ENCODE results near the gene FAM3D.
A peak's percentile ranks its signal among the peaks of the same experiment; 100 is the strongest.

FAM3D gene

DNA sequence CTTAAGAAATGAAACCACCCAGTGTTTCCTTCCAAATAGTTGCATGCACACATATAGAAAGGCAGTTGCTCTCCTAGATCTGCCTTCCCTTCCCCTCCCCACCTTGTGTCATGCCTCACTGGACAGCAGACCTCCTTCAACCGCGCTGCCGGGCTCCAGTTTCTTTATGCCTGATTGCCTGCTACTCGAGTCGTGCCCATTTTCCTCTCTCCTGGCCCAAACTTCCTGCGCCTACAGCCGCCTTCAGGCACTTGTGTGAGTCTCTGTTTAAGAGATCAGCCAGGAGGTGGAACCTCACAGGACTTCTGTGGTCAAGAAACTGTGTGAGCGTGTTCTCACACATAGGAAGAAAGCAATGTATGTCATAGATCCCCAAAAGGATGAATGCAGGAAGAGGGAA is 80.6 kb downstream of the FAM3D start:
- DNase-seq, result peak; percentile 83

DNA sequence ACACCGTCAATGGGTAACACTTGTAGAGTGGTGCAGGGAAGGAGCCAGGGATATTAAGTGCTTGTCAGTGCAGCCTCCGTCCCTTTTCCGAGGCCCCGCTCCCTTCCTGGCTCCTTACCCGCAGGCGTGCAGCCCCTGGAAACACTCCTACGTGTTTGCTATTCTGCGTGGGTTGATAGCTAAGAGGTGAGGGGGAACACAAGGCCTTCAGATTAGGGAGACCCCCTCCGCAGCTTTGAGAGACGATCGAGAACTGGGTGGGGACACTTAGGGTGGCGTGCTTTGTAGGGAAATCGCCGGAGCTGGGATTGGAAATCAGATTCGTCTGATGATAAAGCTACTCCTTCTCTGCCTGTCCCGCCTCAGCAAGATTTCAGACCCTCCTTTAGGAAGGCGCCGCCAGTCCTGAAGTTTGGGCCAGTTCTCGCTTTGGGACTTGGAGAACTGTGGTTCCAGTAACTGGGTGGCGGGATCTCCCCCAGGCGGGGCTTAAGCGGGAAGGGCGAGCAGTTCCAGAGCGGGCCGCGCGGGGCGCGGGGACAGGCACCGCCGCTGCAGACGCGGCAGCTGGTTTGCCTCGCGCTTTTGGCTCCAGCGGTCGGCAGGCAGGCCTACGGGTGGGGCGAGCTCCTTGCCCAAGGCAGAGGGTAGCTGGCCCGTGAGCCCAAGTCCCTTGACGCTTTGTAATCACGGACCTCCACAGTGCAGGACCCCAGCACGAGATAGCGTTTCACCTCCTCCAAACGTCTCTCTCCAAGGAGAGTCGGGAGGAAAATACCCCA is 81.4 kb downstream of the FAM3D start:
- peak; percentile 32 for DNase-seq

DNA sequence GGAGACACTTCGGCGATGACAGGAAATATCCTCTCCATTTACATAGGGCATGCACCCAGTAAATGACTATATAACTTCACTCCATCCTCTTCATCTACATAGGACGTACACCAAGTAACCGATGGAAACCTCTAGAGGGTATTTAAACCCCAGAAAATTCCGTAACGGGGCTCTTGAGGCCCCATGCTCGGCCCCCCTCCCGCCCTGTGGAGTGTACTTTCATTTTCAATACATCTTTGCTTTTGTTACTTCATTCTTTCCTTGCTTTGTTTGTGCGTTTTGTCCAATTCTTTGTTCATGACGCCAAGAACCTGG is 81.9 kb downstream of the FAM3D start:
- peak; percentile 8 for DNase-seq
